CD14-positive monocyte (primary cell): ENCODE data around the gene OCLN. TPM values are rescaled to one million over a fixed set of nuclear protein-coding genes. Genes with fewer than 3 reads are reported as not detected.

Source experiments
- DNase-seq, 3 donors: peaks; one replicate each; pipeline ENCODE4 v3.0.0-alpha.2; 2011 to 2022
- H2AFZ ChIP-seq: 2 replicates; pipeline ENCODE4 v1.6.0; 2012; ENCODE audit warnings: mild to moderate bottlenecking, low read depth, low read length, inconsistent platforms; ENCODE audit not compliant: insufficient read depth, poor library complexity, severe bottlenecking
- H3K27ac ChIP-seq, 2 donors: 1 replicate in 1 of 2; 2 replicates in 1 of 2; pipeline ENCODE4 v1.5.1; 2012 to 2013; ENCODE audit warnings: low read length in 2 of 2, control low read depth in 1 of 2, inconsistent platforms in 1 of 2, low read depth in 1 of 2, mild to moderate bottlenecking in 1 of 2
- H3K27me3 ChIP-seq, 2 donors: one replicate each; pipeline versions ENCODE4 v1.6.0 to v1.6.1; 2011 to 2013; ENCODE audit warnings: low read length in 2 of 2; ENCODE audit not compliant: control insufficient read depth in 2 of 2, insufficient read depth in 2 of 2
- H3K36me3 ChIP-seq, 2 donors: replicated peaks in 1 of 2; 1 replicate in 1 of 2; 2 replicates in 1 of 2; pipeline versions ENCODE4 v1.5.1 to v1.6.1; 2012 to 2013; ENCODE audit warnings: low read length in 2 of 2, control low read depth in 1 of 2, inconsistent platforms in 1 of 2, mild to moderate bottlenecking in 1 of 2; ENCODE audit not compliant: insufficient read depth in 2 of 2, control insufficient read depth in 1 of 2
- H3K4me1 ChIP-seq, 2 donors: 1 replicate in 1 of 2; 2 replicates in 1 of 2; pipeline versions ENCODE4 v1.5.1 to v1.6.1; 2012 to 2013; ENCODE audit warnings: low read length in 2 of 2, control low read depth in 1 of 2, inconsistent platforms in 1 of 2, mild to moderate bottlenecking in 1 of 2, moderate library complexity in 1 of 2; ENCODE audit not compliant: insufficient read depth in 2 of 2, control insufficient read depth in 1 of 2
- H3K4me2 ChIP-seq: replicated peaks from 2 replicates; pipeline ENCODE3; 2012; ENCODE audit warnings: low read length, moderate library complexity, mild to moderate bottlenecking; ENCODE audit not compliant: poor library complexity, severe bottlenecking; ENCODE audit errors: extremely low read depth
- H3K4me3 ChIP-seq, 3 experiments: fragments of 200-600 bp in 1 of 3; sonication (generic) in 1 of 3; replicated peaks in 1 of 3; 1 replicate in 2 of 3; 2 replicates in 1 of 3; pipeline ENCODE4 v1.5.1; 2011 to 2013; ENCODE audit warnings: low read length in 3 of 3, mild to moderate bottlenecking in 3 of 3, control low read depth in 2 of 3, low read depth in 2 of 3, inconsistent platforms in 1 of 3, moderate library complexity in 1 of 3
- H3K79me2 ChIP-seq: 2 replicates; pipeline ENCODE4 v1.6.0; 2012; ENCODE audit warnings: mild to moderate bottlenecking, control low read depth, inconsistent platforms, low read length, moderate library complexity; ENCODE audit not compliant: insufficient read depth
- H3K9ac ChIP-seq: 2 replicates; pipeline ENCODE4 v1.6.0; 2017; ENCODE audit warnings: low read length, mild to moderate bottlenecking; ENCODE audit not compliant: insufficient read depth, poor library complexity, severe bottlenecking
- H3K9me3 ChIP-seq, 2 donors: replicated peaks in 1 of 2; 1 replicate in 1 of 2; 2 replicates in 1 of 2; pipeline versions ENCODE4 v1.5.1 to v1.6.1; 2012 to 2013; ENCODE audit warnings: low read length in 2 of 2, control low read depth in 1 of 2; ENCODE audit not compliant: control insufficient read depth in 1 of 2, insufficient read depth in 1 of 2
- H4K20me1 ChIP-seq: 2 replicates; pipeline ENCODE4 v1.6.0; 2012; ENCODE audit warnings: mild to moderate bottlenecking, low read length, control low read depth, moderate library complexity; ENCODE audit not compliant: insufficient read depth
- H3K27ac Mint-ChIP-seq, 7 donors: one replicate each; pipeline ENCODE4 v1.8.0; 2020; ENCODE audit warnings: mild to moderate bottlenecking in 7 of 7, mixed read lengths in 7 of 7, moderate library complexity in 6 of 7, inconsistent platforms in 2 of 7
- H3K27me3 Mint-ChIP-seq, 3 donors: one replicate each; pipeline ENCODE4 v1.8.0; 2021 to 2022; ENCODE audit warnings: low read depth in 3 of 3, mild to moderate bottlenecking in 3 of 3, mixed read lengths in 3 of 3, moderate library complexity in 3 of 3, inconsistent platforms in 1 of 3
- H3K36me3 Mint-ChIP-seq, 2 donors: one replicate each; pipeline ENCODE4 v1.8.0; 2020; ENCODE audit warnings: mixed read lengths in 2 of 2, inconsistent platforms in 1 of 2, mild to moderate bottlenecking in 1 of 2
- H3K4me1 Mint-ChIP-seq: one replicate; pipeline ENCODE4 v1.8.0; 2020; ENCODE audit warnings: mild to moderate bottlenecking, mixed read lengths
- H3K4me3 Mint-ChIP-seq, 2 donors: one replicate each; pipeline ENCODE4 v1.8.0; 2020; ENCODE audit warnings: mild to moderate bottlenecking in 2 of 2, mixed read lengths in 2 of 2, moderate library complexity in 1 of 2
- H3K9me3 Mint-ChIP-seq, 7 donors: one replicate each; pipeline ENCODE4 v1.8.0; 2020 to 2022; ENCODE audit warnings: mixed read lengths in 7 of 7, mild to moderate bottlenecking in 6 of 7, moderate library complexity in 6 of 7, inconsistent platforms in 2 of 7
- WGBS: methylation state at CpG from one replicate; pipeline ENCODE4 v1.1.5; 2013; ENCODE audit warnings: missing lambda C conversion rate; ENCODE audit not compliant: insufficient coverage; 5-methylcytosine and 5-hydroxymethylcytosine counted together
- intact Hi-C, 2 donors: fragments of 100-400 bp; cut with micrococcal nuclease; formaldehyde crosslinking; loops; one replicate each; pipeline versions ENCODE4 v1.15.0 to v1.15.1; 2023
- polyA plus RNA-seq, 3 donors: library from polyadenylated mRNA; depleted of rRNA in 1 of 3; unstranded in 2 of 3; stranded (reverse) in 1 of 3; fragments of 300-500 nt in 2 of 3; fragments of >200 nt in 1 of 3; fragmentation: Illumina TruSeq in 2 of 3; gene quantifications; 1 replicate in 2 of 3; 2 replicates in 1 of 3; pipeline ENCODE4 v1.2.3, GENCODE V29; 2012 to 2021
- TF ChIP-seq, protein P1 (sequence below): fragments of 200-600 bp; IDR thresholded peaks from one replicate; pipeline ENCODE4 v1.8.0; 2022; ENCODE audit warnings: antibody characterized with exemption, mild to moderate bottlenecking

OCLN gene
- polyA plus RNA-seq, 3 donors, result 0.03 to 0.15 TPM; not detected in 1

GRCh38 chr5:69525490-69525889, 32.9 kb downstream of the OCLN start:
- Mint-ChIP-seq H3K4me3 (no peak overlapping the region), H3K4me1 (peaks cover 1% of the 10 kb centered on the region), H3K27me3 (no peaks in the 10 kb centered on the region), H3K9me3 (no peaks in the 10 kb centered on the region), H3K36me3 (peaks cover 0 to 1% of the 10 kb centered on the region in 2 donors), H3K27ac (no peak overlapping the region)
- Histone ChIP-seq H4K20me1 (no peaks in the 10 kb centered on the region), H3K4me2 (no peak overlapping the region), H2AFZ (no peak overlapping the region), H3K4me3 (no peak overlapping the region), H3K36me3 (no peaks in the 10 kb centered on the region), H3K79me2 (no peaks in the 10 kb centered on the region), H3K9ac (no peak overlapping the region), H3K9me3 (no peaks in the 10 kb centered on the region), H3K27me3 (no peaks in the 10 kb centered on the region), H3K27ac (no peak overlapping the region), H3K4me1 (peaks cover under 1 to 1% of the 10 kb centered on the region in 2 donors)
- intact Hi-C loops, result no loop called here
- TF ChIP-seq, protein P1, sequence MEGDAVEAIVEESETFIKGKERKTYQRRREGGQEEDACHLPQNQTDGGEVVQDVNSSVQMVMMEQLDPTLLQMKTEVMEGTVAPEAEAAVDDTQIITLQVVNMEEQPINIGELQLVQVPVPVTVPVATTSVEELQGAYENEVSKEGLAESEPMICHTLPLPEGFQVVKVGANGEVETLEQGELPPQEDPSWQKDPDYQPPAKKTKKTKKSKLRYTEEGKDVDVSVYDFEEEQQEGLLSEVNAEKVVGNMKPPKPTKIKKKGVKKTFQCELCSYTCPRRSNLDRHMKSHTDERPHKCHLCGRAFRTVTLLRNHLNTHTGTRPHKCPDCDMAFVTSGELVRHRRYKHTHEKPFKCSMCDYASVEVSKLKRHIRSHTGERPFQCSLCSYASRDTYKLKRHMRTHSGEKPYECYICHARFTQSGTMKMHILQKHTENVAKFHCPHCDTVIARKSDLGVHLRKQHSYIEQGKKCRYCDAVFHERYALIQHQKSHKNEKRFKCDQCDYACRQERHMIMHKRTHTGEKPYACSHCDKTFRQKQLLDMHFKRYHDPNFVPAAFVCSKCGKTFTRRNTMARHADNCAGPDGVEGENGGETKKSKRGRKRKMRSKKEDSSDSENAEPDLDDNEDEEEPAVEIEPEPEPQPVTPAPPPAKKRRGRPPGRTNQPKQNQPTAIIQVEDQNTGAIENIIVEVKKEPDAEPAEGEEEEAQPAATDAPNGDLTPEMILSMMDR, result no peak
- WGBS, result no CpG with 5 or more reads among the region's 2 CpGs
- no peak for DNase-seq

DNA sequence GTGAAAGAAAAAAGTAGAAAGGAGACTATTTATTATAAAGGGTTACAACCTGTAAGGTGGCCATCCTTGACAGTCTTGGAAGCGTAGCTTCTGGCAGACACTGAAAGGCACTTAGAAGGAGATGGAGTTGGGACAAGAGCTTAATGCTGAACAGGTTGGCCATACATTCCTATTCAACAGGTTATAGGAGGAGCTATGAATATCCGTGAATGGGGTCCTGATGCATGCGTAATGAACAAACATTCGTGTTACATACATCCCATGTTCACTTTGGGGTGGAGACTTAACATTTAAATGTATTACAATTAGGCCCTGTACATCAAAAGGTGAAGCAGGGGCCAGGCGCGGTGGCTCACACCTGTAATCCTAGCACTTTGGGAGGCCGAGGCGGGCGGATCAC, 34.1 kb downstream of the OCLN start:
- no peak overlapping the region for H3K27ac ChIP-seq
- no peak overlapping the region for H2AFZ ChIP-seq
- H3K27me3 Mint-ChIP-seq, result no peaks in the 10 kb centered on the region
- H3K9me3 Mint-ChIP-seq, result no peaks in the 10 kb centered on the region
- no peak overlapping the region for H3K4me3 ChIP-seq
- H3K4me3 Mint-ChIP-seq, result no peak overlapping the region
- peaks cover 12% of the 10 kb centered on the region for H3K4me1 Mint-ChIP-seq
- no CpG with 5 or more reads among the region's 9 CpGs for WGBS
- intact Hi-C loops, result no loop called here
- TF ChIP-seq, protein P1, result no peak
- no peaks in the 10 kb centered on the region for H3K79me2 ChIP-seq
- no peak overlapping the region for H3K9ac ChIP-seq
- H4K20me1 ChIP-seq, result no peaks in the 10 kb centered on the region
- no peak for DNase-seq
- no peak overlapping the region for H3K27ac Mint-ChIP-seq
- H3K36me3 Mint-ChIP-seq, result peaks cover 0 to 1% of the 10 kb centered on the region in 2 donors
- peaks cover 7 to 8% of the 10 kb centered on the region in 2 donors for H3K4me1 ChIP-seq
- no peaks in the 10 kb centered on the region for H3K27me3 ChIP-seq
- no peak overlapping the region for H3K4me2 ChIP-seq
- no peaks in the 10 kb centered on the region for H3K36me3 ChIP-seq
- H3K9me3 ChIP-seq, result no peaks in the 10 kb centered on the region
